HG02852 (cell line): ENCODE data around the gene NMNAT2.

Experiments used
- ATAC-seq: cut with Tn5 transposase; IDR thresholded peaks from one replicate; pipeline ENCODE4 v1.9.1; 2021; ENCODE audit warnings: mild to moderate bottlenecking, moderate library complexity; ENCODE audit not compliant: unreplicated experiment

Gene NMNAT2

DNA sequence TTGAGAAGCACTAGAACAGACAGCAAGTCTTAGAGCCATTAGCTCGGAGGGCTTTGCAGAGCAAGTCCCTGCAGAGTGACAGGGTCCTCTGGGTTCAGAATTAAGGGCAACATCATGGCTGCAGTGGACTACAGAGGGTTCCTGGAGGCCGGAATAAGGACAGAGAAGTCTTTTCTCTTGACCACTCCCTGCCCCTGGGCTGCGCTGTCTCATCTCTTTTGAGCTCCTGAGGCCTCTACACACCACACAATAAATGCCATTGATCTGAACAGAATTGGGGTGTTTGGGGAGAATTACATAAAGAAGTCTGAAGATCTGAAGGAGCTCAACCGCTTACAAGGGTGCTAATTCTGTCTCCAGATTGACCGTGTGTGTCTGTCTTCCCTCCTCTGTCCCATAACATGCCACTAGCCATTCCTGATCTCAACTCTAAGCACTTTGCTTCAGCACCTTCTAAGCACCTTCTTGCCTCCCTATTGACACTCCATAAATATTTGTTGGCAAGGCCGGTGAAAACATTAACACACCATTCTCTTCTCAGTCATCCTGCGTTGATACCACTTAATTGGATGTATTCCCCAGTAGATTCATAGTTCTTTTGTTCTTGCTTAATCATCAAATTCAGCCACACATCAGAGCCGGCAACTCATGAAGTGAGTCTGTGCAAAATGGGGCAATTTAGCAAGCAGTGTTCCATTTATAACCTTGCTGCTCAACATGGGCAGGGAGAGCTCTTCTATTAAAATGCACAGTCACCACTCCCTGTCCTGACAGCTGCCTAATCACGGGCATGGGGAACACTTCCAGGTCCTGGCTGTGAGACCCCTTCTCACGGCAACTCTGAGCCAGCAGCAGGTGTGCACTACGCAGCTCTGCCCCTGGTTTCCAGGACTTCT is 49.7 kb downstream of the NMNAT2 start:
- ATAC-seq, result no peak

GRCh38 chr1:183366116-183366515 is 52.1 kb downstream of the NMNAT2 start:
- ATAC-seq, result no peak

- no peak for ATAC-seq
These were observed 52.5 kb downstream of the NMNAT2 start for GRCh38 chr1:183365676-183366075.

GRCh38 chr1:183365093-183365492 is 53.1 kb downstream of the NMNAT2 start:
- no peak for ATAC-seq

DNA sequence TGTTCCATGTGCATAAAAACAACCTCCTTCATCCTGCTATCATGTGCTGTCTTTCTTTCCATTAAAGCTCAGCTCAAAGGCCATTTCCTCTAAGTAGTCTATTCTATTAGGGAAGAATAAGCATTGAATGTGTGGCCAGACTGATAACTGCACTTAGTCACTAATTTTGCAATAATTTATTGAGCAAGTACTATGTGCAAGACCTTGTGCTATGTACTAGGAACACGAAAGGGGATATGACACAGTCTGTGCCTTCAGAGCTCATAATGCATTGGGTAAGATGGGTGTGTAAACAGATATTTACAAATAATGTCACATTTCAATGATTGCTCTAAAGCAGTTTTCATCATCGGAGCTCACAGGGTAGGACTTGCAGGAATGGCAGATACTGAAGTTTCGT is 54.2 kb downstream of the NMNAT2 start:
- ATAC-seq, result no peak

GRCh38 chr1:183361081-183361480 is 57.1 kb downstream of the NMNAT2 start:
- ATAC-seq, result no peak

GRCh38 chr1:183360473-183360872 is 57.7 kb downstream of the NMNAT2 start:
- ATAC-seq, result no peak

DNA sequence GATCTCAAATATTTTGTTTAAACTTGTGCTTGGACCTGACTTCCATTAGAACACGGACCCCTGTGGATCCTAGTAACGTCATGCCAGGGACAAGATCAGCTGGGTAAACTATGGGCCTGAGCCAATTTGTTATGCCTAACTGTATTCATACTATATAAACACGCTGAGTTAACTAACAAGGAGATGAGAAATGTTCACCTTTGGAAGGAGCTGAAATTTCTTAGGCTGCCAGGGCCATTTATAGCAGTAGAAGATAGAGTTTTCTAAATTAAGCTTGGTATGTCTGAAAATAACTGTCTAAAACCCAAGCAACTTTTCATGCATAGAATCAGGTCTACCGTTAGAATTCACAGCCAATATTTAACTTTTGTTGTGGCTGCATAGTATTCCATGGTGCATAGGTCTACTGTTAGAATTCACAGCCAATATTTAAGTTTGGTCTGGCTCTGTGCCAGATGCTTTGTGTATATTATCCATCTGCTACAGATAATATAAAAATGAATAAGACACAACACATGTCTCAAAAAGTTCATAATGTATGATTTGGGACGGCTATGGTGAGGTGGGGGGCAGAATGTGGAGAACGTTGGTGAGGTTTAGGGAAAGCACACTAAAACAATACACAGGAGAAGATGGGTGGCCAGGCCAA is 61.5 kb downstream of the NMNAT2 start:
- ATAC-seq, result no peak

GRCh38 chr1:183355797-183356196 is 62.4 kb downstream of the NMNAT2 start:
- ATAC-seq, result no peak

- ATAC-seq, result no peak
These were observed 63.0 kb downstream of the NMNAT2 start for GRCh38 chr1:183355181-183355580.

- no peak for ATAC-seq
These were observed 64.6 kb downstream of the NMNAT2 start for GRCh38 chr1:183353597-183353996.

DNA sequence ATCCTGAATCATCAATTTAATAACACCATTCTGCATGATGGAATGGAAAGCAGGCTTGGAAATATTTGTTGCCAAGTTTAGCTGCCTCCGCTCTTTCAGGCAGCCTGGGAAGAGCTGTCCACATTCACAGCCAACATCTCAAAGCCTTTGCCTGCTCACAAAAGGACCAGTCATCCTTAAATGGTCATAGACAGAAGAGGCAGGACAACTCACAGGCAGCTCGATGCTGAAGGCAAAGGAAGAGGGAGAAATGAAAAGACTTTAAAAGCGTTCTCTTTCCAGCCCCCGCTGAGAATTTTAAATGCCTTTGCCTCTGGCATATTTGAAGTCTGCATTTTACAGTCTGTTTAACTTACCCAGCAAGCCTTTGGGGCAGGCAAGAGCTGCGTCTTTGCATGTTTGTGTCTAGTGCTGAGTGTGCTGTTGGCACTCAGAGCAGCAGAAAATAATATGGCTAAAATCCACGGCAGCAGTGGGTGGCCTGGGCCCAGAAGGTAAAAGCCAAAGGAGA is 68.9 kb downstream of the NMNAT2 start:
- ATAC-seq, result no peak

DNA sequence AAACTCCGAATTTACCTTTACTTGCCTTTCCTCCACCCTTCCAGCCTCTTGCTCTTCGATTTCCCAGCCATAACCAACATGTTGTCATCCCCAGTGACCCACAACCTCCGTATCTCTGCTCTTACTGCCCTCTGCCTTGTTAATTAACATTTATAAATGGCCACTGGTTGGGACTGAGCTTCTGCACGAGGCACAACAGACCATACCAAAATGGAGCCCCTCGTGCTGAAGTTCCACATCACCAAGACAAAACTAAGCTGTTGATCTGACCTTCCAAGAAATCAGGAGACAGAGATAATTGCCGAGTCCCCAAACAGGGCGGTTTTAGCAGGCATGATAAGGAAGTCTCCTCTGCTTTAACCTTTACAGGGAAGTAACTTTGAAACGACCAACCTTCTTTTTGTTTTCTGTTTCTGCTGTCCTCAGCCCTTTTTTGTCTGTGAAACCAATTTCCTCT is 71.9 kb downstream of the NMNAT2 start:
- ATAC-seq, result no peak

GRCh38 chr1:183339556-183340167 is 78.5 kb downstream of the NMNAT2 start:
- no peak for ATAC-seq

DNA sequence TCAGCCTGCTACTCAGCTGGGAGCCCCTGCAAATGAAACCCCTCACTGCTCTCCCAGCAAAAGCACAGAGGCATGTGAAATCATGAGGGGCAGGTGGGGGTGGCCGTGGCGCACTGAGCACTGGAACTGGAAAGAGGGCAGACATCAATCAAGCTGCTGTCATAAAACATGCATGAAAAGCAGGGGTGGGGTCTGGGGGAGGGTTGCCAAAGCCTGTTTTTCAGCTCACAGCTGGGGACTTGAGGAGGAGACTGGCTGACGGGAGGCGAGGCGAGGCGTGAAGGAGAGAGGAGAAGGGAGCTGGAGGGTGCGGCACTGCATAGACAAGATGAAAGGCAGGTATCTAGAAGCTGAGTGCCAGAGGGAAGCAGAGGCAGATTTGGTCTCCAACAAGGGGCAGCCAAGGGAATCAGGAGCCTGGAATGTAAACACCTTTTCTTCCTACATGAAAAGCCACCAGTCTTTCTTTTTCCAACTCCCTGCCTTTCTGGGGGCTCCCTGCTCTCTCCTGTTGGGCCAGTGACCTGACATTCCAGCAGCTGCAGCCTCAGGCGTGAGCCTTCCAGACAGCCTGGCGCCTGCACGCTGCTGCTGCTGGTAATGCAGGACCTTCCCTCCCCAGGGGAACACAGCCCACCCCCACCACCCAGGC is 87.0 kb downstream of the NMNAT2 start:
- no peak for ATAC-seq

DNA sequence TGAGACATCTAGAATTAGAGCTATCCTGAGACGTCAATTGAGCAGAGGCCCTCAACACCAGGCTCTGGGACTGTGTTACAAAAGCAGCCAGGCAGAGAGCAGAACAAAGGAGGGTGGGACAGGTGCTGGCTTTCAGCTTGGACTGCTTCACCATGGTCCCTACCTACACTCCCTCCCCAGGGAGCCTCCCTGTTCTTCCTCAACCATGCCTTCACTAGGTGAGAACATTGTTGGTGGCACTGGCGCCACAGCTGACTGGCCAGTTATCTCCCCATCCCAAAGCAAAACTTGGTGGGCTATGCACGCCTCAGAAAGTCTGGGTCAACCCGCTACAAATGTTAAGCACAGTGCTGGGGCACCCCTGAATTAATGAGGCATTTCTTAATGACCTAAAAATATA is 87.8 kb downstream of the NMNAT2 start:
- ATAC-seq, result no peak

DNA sequence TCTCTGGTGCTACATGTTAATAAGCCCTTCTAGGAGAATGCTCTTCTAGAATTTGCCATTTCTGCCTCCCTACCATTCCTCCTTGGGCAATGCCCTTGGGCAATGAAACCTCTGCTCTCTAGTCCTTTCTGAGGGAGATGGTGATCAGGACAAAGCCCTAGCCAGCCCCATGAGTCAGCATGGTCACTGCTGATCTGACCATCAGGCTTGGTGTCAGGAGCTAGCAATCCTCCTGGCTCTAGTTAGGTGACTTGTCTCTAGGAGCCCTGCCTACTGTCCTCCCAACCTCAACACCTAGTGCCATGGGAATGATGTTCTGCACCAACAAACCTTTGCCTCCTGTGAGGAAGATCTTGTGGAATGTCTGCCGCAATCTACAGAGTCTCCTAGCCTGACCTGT is 89.8 kb downstream of the NMNAT2 start:
- ATAC-seq, result no peak

- no peak for ATAC-seq
These were observed 90.5 kb downstream of the NMNAT2 start for GRCh38 chr1:183327434-183328290.

GRCh38 chr1:183323849-183324683 is 94.1 kb downstream of the NMNAT2 start:
- no peak for ATAC-seq
